Endothelial cell of umbilical vein (primary cell): Measurements from ENCODE around the gene ADAMTS12. TPM values are rescaled to one million over a fixed set of nuclear protein-coding genes. Genes with fewer than 3 reads are reported as not detected.

Source experiments
- BruUV-seq: library from RNA; stranded (reverse); fragments of 400-500 nt; replicated peaks from 2 replicates; lab custom pipeline; 2021; lab: Mats Ljungman, UMichigan
- CTCF ChIA-PET: fragments of 300-600, 350-600 bp; sonication (Branson Sonifier 250); formaldehyde crosslinking; loops from one replicate; lab custom pipeline; 2021; ENCODE audit warnings: antibody characterized with exemption, inconsistent platforms; lab: Charles Lee
- POLR2A ChIA-PET: fragments of 300-600, 350-600 bp; sonication (Branson Sonifier 250); formaldehyde crosslinking; loops from one replicate; lab custom pipeline; 2021; ENCODE audit warnings: antibody characterized with exemption, inconsistent platforms; lab: Charles Lee
- DNase-seq: peaks from one replicate; pipeline ENCODE4 v3.0.0-alpha.2; 2011; ENCODE audit warnings: low read depth, low spot score
- FAIRE-seq: peaks from 2 replicates; lab custom pipeline; 2011; peaks lifted over from hg19 to GRCh38; lab: Jason Lieb, UNC
- H2AFZ ChIP-seq: 2 replicates; pipeline ENCODE4 v1.6.0; 2012; ENCODE audit warnings: low read depth, low read length, control low read depth, inconsistent platforms
- H3K27ac ChIP-seq: 2 replicates; pipeline ENCODE4 v1.5.1; 2011; ENCODE audit warnings: low read depth, mild to moderate bottlenecking, control low read depth, low read length, moderate library complexity; ENCODE audit not compliant: insufficient read depth
- H3K27me3 ChIP-seq, 2 experiments: 2 replicates each; pipeline versions ENCODE4 v1.6.0 to v1.6.1; 2011; ENCODE audit warnings: low read length in 2 of 2, mixed read lengths in 1 of 2; ENCODE audit not compliant: control insufficient read depth in 2 of 2, insufficient read depth in 2 of 2
- H3K36me3 ChIP-seq, 2 experiments: 2 replicates in 1 of 2; 3 replicates in 1 of 2; pipeline ENCODE4 v1.5.1; 2011; ENCODE audit warnings: low read length in 2 of 2, mild to moderate bottlenecking in 1 of 2, moderate library complexity in 1 of 2; ENCODE audit not compliant: control insufficient read depth in 2 of 2, insufficient read depth in 2 of 2; ENCODE audit errors: extremely low read depth in 1 of 2
- H3K4me1 ChIP-seq: 3 replicates; pipeline ENCODE4 v1.5.1; 2011; ENCODE audit warnings: mild to moderate bottlenecking, low read length; ENCODE audit not compliant: control insufficient read depth, insufficient read depth; ENCODE audit errors: extremely low read depth
- H3K4me2 ChIP-seq: 2 replicates; pipeline ENCODE4 v1.6.1; 2011; ENCODE audit warnings: low read length, control low read depth, mixed read lengths; ENCODE audit not compliant: insufficient read depth
- H3K4me3 ChIP-seq, 3 experiments: fragments of 200-600 bp in 1 of 3; sonication (generic), shearing (Covaris generic) in 1 of 3; replicated peaks in 1 of 3; 2 replicates each; pipeline ENCODE4 v1.5.1; 2011 to 2016; ENCODE audit warnings: control low read depth in 3 of 3, low read length in 3 of 3, mild to moderate bottlenecking in 2 of 3, inconsistent platforms in 1 of 3, low read depth in 1 of 3, moderate library complexity in 1 of 3; ENCODE audit not compliant: insufficient read depth in 1 of 3
- H3K79me2 ChIP-seq: 2 replicates; pipeline ENCODE4 v1.6.0; 2012; ENCODE audit warnings: low read length, inconsistent platforms; ENCODE audit not compliant: control insufficient read depth, insufficient read depth
- H3K9ac ChIP-seq: replicated peaks from 2 replicates; pipeline ENCODE3; 2011; ENCODE audit warnings: low read length, control low read depth; ENCODE audit not compliant: insufficient read depth; ENCODE audit errors: extremely low read depth
- H3K9me1 ChIP-seq: replicated peaks from 3 replicates; pipeline ENCODE4 v1.6.0; 2011; ENCODE audit warnings: mild to moderate bottlenecking, low read length; ENCODE audit not compliant: control insufficient read depth, insufficient read depth; ENCODE audit errors: extremely low read depth
- H3K9me3 ChIP-seq: replicated peaks from 2 replicates; pipeline ENCODE4 v1.5.1; 2012; ENCODE audit warnings: low read length, inconsistent platforms; ENCODE audit not compliant: control insufficient read depth, insufficient read depth
- H4K20me1 ChIP-seq: replicated peaks from 2 replicates; pipeline ENCODE3; 2011; ENCODE audit warnings: mild to moderate bottlenecking, low read length; ENCODE audit not compliant: control insufficient read depth, insufficient read depth; ENCODE audit errors: extremely low read depth
- EZH2 ChIP-seq: IDR thresholded peaks from 2 replicates; pipeline ENCODE4 v1.6.1; 2012; ENCODE audit warnings: borderline replicate concordance, low read depth, mild to moderate bottlenecking, moderate library complexity, low read length, inconsistent platforms; ENCODE audit not compliant: severe bottlenecking
- FOS ChIP-seq: IDR thresholded peaks from 2 replicates; pipeline ENCODE4 v1.6.1; 2011; ENCODE audit warnings: mild to moderate bottlenecking, low read length, moderate library complexity, borderline replicate concordance; ENCODE audit not compliant: insufficient read depth
- GATA2 ChIP-seq: IDR thresholded peaks from 2 replicates; pipeline ENCODE4 v1.7.0; 2011; ENCODE audit warnings: low read depth, mild to moderate bottlenecking, moderate library complexity, mixed read lengths, low read length; ENCODE audit not compliant: insufficient read length, insufficient read depth
- JUN ChIP-seq: IDR thresholded peaks from 2 replicates; pipeline ENCODE4 v1.6.1; 2011; ENCODE audit warnings: borderline replicate concordance, low read depth; ENCODE audit not compliant: insufficient read length, insufficient read depth
- MYC ChIP-seq: IDR thresholded peaks from one replicate; pipeline ENCODE4 v1.6.1; 2011; ENCODE audit warnings: mild to moderate bottlenecking, low read depth, low read length
- POLR2A ChIP-seq: IDR thresholded peaks from 2 replicates; pipeline ENCODE4 v1.6.1; 2012; ENCODE audit warnings: low read depth, mild to moderate bottlenecking, control low read depth, low read length
- POLR2AphosphoS5 ChIP-seq: IDR thresholded peaks from 2 replicates; pipeline ENCODE4 v1.6.1; 2012; ENCODE audit warnings: low read depth, mild to moderate bottlenecking, control low read depth, low read length, moderate library complexity; ENCODE audit not compliant: insufficient read depth
- dilution Hi-C: fragments of 300-500 bp; cut with MboI; formaldehyde crosslinking; loops from one replicate; pipeline ENCODE4 v1.15.0; 2019; ENCODE audit warnings: low sequenced_read_pairs; ENCODE audit not compliant: extremely low pct_ligation_motif_present
- intact Hi-C: fragments of 100-400 bp; cut with micrococcal nuclease; formaldehyde crosslinking; loops from one replicate; pipeline ENCODE4 v1.10.0; 2022
- polyA plus RNA-seq, 4 experiments: library from polyadenylated mRNA; depleted of rRNA in 3 of 4; stranded (reverse) in 3 of 4; unstranded in 1 of 4; fragments of >200 nt; gene quantifications; 2 replicates each; pipeline versions ENCODE4 v1.2.1 to v1.2.3, GENCODE V29; 2011 to 2012; ENCODE audit warnings: missing spikeins in 1 of 4
- total RNA-seq: library from RNA; stranded (reverse); gene quantifications from 2 replicates; pipeline ENCODE4 v1.2.3, GENCODE V29; 2021
- TF ChIP-seq, protein P1 (sequence below), 2 donors: IDR thresholded peaks; 1 replicate in 1 of 2; 2 replicates in 1 of 2; pipeline ENCODE4 v1.5.1; 2011; ENCODE audit warnings: low read length in 2 of 2, mild to moderate bottlenecking in 2 of 2, moderate library complexity in 2 of 2, control low read depth in 1 of 2, inconsistent platforms in 1 of 2, low read depth in 1 of 2; ENCODE audit not compliant: insufficient read depth in 1 of 2; ENCODE audit errors: extremely low read depth in 1 of 2
- TF ChIP-seq, protein P2 (sequence below): IDR thresholded peaks from 2 replicates; pipeline ENCODE4 v1.6.1; 2011; ENCODE audit not compliant: insufficient read depth, insufficient read length

Gene ADAMTS12
- total and polyA plus RNA-seq, 2 donors (not counting 3 experiments of a cell fraction or from before 2014, with no cell fraction given), result 0.88 TPM; not detected in 1

DNA sequence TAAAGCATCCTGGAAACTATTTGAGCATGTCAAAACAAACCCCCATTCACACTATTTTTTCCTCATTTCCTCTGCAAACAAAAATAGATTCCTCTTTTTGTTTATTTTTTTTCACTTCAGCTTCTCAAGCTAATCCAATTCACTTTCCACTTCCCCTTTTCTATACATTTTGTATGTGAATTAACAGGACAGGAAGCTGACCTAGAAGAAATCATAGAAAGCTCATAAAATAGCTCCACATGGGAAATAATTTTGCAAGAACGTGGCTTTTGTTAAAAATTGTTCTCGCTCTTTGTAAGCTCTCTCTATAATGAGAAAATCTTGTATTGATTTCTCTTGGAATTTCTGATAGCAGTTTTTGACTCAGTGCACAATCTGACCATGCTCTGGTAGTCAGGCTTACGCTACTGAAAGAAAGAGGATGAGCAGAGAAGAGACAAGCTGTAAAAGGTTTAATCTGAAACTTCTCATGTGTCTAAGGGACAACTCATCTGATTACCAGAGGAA, 215.8 kb downstream of the ADAMTS12 start:
- H3K4me2 ChIP-seq, result no peak overlapping the region
- dilution Hi-C loops (no loop called here), intact Hi-C loops (no loop called here)
- H3K27me3 ChIP-seq, result no peaks in the 10 kb centered on the region
- no peaks in the 10 kb centered on the region for H3K4me1 ChIP-seq
- DNase-seq (no peak), FAIRE-seq (no peak)
- H3K27ac ChIP-seq, result no peak overlapping the region
- no peaks in the 10 kb centered on the region for H3K36me3 ChIP-seq
- no peak overlapping the region for H2AFZ ChIP-seq
- no peak overlapping the region for H3K9ac ChIP-seq
- H3K4me3 ChIP-seq, result no peak overlapping the region
- no TSS peak for BruUV-seq
- H3K79me2 ChIP-seq, result no peaks in the 10 kb centered on the region
- H4K20me1 ChIP-seq, result no peaks in the 10 kb centered on the region
- TF ChIP-seq POLR2A (no peak), POLR2AphosphoS5 (no peak), EZH2 (no peak), MYC (no peak), GATA2 (no peak), JUN (no peak), FOS (no peak)
- TF ChIP-seq, protein P1, sequence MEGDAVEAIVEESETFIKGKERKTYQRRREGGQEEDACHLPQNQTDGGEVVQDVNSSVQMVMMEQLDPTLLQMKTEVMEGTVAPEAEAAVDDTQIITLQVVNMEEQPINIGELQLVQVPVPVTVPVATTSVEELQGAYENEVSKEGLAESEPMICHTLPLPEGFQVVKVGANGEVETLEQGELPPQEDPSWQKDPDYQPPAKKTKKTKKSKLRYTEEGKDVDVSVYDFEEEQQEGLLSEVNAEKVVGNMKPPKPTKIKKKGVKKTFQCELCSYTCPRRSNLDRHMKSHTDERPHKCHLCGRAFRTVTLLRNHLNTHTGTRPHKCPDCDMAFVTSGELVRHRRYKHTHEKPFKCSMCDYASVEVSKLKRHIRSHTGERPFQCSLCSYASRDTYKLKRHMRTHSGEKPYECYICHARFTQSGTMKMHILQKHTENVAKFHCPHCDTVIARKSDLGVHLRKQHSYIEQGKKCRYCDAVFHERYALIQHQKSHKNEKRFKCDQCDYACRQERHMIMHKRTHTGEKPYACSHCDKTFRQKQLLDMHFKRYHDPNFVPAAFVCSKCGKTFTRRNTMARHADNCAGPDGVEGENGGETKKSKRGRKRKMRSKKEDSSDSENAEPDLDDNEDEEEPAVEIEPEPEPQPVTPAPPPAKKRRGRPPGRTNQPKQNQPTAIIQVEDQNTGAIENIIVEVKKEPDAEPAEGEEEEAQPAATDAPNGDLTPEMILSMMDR (IDR thresholded peaks at IDR 0.05; ENCODE audit: extremely low read depth in 1 of 2, insufficient read depth in 1 of 2, low read depth in 1 of 2, low read length in 2 of 2), result no peak
- TF ChIP-seq, protein P2, sequence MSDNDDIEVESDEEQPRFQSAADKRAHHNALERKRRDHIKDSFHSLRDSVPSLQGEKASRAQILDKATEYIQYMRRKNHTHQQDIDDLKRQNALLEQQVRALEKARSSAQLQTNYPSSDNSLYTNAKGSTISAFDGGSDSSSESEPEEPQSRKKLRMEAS, result no peak
- ChIA-PET CTCF (interaction anchor here (1.2 to 1.6 kb wide), 2 partner anchors 12 to 259 kb away, joined by 4 to 5 read pairs; no protein-coding TSS in a partner anchor), POLR2A (no interaction called here)
- no peaks in the 10 kb centered on the region for H3K9me3 ChIP-seq
- no peaks in the 10 kb centered on the region for H3K9me1 ChIP-seq
